DMS114 treated with DMSO at 0.1 percent for 48 hours (cell line): ENCODE data around the gene SMYD3.

Experiments used
- DNase-seq: peaks from one replicate; lab custom pipeline; 2025; ENCODE audit not compliant: unreplicated experiment; lab: John Stamatoyannopoulos, UW

The SMYD3 gene

DNA sequence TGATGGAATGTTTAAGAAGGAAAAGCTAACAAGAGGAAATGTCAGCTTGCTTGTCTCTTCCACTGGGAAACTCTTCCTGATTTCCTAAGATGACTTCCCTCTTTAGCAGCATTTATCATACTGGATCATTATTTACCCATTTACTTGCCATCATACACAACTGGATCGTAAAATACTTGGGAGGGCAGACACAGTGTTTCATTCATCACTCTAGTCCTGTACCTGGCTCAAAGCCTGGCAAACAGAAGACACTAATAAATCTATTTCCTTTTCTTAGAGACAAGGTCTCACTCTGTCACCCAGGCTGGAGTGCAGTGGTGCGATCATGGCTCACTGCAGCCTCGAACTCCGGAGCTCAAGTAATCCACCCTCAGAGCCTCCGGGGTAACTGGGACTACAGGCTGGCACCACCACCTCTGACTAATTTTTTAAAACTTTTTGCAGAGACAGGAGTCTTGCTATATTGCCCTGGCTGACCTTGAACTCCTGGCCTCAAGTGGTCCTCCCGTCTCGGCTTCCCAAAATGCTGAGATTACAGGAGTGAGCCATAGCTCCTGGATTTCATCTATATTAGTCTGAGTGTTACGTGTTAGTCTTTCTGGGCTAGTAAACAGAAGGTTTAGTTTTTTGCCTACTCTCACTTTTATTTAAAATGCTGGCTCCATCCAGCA is 574.6 kb downstream of the SMYD3 start:
- no peak for DNase-seq

DNA sequence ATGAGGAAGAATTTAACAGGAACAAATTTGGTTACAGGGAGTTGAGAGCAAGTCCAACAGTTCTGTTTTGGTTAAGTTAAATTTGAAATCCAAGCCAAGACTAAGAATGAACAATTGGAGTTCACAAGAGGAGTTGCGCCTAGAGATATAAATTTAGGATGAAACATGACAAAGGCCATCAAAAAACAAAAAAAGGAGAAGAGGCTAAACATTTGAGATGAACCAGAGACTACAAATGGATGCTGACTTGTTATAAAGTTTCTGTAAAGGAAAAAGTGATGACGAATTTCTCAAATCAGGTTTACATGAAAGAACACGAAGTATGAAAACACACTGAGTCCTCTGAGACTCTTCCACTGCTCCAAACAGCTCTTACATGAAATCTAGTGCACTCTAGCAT is 575.6 kb downstream of the SMYD3 start:
- no peak for DNase-seq

DNA sequence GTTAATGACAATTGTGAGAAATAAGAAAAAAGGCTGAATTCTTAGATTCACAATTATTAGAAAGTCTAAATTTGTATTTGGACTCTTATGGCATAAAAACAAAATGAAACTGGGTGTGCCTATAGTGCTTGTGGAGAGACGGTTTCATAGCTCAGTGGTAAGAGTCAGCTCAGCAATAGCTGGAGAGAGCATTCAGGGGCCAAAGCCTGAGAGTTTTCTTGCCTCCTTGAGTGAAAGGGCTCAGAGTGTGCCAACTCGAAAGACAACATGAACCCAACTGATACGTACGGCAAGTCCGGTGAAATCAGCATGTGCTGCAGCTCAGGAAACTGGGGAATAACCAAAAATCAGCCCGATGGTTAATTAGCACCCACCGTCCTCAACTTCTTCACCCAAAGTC is 577.9 kb downstream of the SMYD3 start:
- DNase-seq: no peak

DNA sequence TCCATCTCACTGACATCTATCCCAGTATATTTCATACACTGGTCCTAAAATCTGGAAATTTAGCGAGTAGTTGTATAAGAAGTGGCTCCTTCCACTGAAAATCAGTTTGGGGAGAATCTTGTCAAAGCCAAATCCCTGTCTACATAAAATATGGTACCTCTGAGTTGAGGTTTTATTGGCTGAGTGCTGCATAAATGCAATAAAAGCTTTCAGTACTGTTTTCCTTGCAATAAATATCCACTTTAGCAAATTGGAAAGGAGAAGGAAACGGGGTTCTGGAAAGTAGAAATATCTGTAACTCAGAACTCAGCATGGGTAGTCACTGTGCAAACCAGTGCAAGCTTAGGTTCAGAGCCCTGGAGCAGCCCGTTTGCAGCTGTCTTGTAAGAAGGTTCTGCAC is 580.2 kb downstream of the SMYD3 start:
- no peak for DNase-seq

DNA sequence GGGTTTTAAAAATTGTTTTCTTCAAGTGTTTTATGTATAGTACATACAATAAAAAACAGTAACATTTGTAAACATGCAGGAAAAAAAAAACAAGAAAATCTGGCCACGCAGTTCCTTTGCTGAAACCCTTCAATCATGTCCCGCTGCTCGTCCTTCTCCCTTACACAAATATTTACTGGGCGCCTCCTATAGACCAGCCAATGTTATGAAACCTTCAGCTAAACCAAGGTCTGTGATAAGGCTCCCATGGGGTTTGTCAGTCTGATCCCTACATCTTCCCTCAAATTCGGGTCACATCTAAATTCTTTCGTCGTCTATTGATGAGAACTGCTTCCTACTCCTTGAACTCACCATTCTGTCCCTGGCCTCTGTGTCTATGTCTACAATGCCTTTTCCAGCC is 583.9 kb downstream of the SMYD3 start:
- DNase-seq: no peak

DNA sequence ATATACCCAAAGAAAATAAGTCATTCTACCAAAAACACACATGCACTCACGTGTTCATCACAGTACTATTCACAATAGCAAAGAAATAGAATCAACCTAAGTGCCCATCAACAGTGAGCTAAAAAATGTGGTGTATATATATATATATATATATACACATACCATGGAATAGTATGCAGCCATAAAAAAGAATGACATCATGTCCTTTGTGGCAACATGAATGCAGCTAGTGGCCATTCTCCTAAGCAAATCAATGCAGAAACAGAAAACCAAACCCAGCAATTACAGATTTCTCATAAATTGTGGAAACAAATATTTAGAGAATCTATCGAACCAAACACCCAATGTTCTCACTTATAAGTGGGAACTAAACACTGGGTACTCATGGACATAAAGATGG is 585.7 kb downstream of the SMYD3 start:
- no peak for DNase-seq

DNA sequence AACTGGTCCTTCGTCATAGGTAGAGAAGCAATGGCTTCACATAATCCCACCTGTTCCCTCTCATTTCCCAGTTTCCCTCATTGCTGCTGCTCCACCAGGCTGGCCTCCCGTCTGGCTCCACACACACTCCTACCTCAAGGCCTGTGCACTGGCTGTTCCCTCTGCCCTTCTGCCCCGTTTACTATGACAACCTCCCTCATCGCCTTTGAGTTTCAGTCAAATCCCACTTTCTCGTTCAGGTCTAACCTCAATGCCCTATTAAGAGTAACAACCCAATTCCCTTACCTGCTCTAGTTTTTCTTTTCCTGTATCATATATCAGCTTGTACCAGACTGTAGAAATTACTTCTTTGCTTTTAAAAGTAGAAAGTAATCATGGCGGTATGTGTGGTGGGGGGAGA is 589.7 kb downstream of the SMYD3 start:
- no peak for DNase-seq

DNA sequence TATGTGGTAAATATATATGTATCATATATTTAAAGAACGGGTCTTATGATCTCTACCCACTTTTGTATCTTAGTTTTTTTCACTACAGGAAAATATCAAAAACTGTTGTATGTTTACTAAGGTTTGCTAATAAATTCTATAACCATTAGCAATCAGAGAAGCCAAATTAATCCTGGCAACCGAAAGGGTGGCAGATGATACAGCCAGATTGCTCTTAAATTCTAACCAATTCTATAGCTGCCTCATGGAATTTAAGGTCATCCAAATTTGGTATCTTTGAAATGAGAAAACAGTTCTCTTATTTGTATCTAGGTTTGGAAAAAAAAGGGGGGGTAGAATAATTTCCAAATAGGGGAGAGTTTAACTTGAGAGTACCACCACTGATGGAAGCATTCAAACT is 591.2 kb downstream of the SMYD3 start:
- DNase-seq: no peak

DNA sequence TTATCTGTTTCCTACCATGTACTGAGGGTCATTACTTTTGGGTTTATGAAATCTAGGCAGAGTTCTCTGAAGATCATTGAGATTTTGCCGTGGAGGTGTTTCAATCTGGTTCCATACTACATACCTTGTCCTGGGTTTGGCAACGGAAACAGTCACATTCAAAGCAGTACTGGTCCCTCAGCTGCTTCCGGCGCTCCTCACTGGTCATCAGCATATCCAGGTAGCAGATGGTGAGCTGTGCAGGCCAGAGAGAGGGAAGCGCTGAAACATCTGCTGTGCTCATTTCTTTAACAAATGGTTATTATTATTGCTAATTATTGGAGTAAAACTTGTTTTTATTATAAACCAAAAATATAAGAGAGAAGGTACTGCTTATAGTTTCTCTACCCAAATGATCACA is 591.7 kb downstream of the SMYD3 start:
- no peak for DNase-seq

DNA sequence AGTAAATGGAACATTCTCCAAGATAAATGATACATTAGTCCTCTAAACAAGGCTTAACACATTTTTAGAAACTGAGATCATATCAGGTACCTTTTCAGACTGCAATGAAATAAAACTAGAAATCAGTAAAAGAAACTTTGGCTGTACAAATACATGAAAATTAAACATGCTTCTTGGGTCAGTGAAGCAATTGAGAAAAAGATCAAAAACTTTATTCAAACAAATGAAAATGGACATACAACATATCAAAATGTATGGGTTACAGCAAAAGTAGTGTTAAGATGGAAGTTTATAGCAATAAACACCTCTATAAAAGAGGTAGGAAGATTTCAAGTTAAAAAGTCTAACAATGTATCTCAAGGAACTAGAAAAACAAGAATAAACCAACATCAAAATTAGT is 598.5 kb downstream of the SMYD3 start:
- DNase-seq: no peak

DNA sequence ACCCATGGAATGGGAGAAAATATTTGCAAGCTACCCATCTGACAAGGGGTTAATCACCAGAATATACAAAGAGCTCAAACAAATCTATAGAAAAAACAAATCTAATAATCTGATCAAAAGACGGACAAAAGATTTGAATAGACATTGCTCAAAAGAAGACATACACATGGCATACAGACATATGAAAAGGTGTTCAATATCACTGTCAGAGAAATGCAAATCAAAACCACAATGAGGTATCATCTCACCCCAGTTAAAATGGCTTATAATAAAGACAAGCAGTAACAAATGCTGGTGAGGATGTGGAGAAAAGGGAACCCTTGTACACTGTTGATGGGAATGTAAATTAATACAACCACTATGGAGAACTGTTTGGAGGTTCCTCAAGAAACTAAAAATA is 600.9 kb downstream of the SMYD3 start:
- no peak for DNase-seq

DNA sequence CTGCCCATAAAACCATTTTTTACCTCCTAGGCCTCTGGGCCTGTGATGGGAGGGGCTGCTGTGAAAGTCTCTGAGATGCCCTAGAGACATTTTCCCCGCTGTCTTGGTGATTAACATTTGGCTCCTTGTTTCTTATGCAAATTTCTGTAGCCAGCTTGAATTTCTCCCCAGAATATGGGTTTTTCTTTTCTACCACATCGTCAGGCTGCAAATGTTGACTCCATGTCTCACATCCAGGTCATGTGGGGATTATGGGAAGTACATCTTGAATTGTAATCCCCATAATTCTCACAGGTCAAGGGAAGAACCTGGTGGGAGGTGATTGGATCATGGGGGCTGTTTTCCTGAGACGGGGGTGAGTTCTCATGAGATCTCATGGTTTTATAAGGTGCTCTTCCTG is 603.2 kb downstream of the SMYD3 start:
- no peak for DNase-seq

DNA sequence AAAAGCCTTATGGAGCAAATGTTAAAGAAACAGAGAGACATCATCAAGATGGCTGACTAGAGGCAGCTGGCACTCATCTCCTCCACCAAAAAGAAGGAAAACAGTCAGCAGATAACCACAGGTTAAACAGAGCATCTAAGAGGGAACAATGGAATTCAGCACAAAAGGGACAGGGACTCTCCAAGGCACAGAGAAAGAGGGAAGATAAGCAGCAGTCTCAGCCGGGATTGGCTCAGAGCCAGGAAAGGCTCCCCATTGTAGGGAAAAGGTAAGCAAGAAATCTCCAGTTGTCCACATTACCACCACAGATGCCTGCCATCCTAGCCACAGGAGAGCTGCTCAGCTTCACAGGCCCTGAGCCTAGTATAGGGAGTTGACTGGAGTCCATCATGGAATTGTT is 605.5 kb downstream of the SMYD3 start:
- no peak for DNase-seq

DNA sequence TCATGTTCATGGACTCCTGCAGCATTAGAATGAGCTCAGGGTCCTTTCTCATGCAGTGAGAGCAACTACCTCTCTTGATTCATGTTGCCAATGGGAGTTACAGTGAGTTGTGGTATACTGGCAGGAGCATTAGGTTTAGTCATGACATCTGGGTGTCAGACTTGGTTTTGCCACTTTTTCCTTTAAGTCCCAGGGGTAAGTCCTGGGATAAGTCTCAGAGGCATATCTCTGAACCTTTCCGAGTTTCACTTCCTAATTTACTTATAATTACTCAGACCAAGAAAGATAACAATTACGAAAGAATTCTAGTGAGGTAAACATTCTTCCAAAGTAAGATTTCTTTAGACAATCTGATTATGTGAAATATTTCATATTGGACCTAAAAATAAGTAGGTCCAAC is 606.0 kb downstream of the SMYD3 start:
- no peak for DNase-seq

DNA sequence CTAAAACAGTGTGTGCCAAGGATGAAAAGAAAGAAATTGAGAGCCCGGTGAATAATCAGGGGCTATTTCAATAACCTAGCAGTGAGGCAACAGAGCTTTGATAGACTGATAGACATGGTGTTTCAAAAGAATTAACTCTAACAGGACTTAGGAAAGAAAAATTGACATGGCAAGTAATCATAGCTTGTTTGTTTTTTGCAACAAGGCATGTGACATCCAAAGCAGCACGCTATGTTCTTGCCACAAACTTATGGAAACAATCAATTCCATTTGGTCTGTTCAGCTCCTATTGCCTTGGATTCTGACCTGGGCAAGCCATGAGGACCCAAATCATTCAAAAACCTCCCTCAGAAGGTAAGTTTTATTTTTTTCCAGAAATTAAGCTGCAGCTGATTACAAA is 608.5 kb downstream of the SMYD3 start:
- no peak for DNase-seq

DNA sequence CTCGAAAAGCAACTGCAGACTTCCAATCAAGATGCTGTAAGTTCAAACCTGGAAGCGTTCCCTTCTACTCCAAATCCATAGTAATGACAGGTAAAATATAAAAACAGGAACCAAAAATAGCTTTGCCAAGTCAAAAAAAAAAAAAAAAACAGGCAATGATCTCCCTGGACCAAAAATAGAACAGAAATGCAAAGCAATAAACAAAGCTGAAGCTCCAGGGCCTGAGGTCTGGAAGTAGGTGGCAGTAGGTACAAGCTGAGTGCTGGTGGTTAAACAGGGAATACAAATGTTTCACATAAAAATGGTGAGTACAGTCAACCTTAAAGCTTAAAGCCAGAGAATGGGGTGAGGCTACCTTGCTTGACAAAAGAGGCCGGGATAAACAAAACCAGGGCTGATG is 610.8 kb downstream of the SMYD3 start:
- no peak for DNase-seq

DNA sequence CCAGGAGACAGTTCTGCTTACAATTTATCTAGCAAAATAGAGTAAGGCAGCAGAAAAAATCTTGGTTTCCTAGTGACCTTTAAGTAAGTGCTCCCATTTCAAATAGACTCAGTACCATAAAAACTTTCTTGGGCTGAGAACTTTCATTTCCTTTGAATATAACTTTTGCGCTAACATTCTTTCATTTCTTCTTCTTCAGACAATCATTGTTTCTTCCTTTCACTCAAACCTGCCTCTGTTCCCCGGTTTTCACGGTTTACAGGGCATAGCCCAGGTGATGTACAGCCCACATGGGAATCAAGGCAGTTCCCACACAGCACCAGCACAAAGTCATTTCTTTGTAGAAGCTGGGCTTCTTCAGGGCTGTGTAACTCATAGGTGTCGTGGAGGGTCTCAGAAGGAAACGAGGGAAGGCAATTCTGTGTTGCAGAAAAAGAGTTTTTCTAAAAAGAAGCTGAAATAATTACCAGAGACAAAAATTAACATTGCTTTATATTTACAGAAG is 611.6 kb downstream of the SMYD3 start:
- no peak for DNase-seq

DNA sequence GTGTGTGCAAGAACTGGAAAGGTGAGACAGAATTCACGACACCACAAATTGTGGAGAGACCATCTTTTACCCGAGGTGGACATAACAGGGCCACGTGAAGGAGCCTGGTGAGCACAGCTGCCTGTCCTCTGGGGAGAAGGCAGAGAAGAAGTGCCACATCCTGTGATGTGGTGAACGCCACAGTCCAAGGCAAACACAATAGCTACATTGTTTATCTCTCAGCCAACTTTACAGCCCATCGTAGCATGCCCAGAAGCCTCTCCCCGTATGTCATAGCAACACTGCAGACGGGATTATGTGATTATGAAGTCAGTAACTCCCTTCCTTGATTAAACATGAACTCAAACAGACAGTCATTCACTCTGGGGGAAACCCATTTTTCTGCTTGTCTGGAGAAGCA is 612.2 kb downstream of the SMYD3 start:
- DNase-seq: no peak

DNA sequence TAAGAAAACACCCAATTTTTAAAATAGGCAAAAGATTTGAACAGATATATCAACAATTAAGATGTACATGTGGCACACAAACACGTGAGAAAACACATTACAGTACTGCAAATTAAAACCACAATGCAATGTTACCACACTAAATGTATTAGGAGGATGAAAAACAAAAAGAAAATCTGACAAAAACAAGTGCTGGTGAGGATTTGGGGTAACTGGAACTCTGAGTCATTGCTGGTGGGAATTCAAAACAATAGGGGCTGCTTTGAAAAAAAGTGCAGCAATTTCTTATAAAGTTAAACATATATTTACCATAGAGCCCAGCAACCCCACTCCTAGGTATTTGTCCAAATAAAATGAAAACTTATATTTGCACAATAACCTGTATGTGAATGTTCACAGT is 614.1 kb downstream of the SMYD3 start:
- no peak for DNase-seq

DNA sequence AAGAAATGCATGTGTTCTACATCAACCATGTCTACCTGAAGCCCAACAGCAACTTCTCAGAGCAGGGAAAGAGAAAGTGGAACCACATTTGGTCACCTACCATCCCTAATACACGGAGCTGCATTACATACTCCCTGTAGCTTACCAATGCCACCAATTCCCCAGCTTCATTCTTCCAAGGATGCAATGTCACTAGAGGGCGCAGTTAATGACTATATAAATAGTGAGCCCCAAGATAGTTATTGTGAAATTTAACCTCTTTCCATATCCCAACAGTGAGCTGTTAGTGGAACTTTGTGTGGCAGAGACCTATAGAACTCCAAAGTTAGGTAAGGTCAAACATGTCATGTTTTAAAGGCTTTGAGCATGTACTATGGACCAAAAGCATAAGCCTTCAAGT is 618.3 kb downstream of the SMYD3 start:
- no peak for DNase-seq

DNA sequence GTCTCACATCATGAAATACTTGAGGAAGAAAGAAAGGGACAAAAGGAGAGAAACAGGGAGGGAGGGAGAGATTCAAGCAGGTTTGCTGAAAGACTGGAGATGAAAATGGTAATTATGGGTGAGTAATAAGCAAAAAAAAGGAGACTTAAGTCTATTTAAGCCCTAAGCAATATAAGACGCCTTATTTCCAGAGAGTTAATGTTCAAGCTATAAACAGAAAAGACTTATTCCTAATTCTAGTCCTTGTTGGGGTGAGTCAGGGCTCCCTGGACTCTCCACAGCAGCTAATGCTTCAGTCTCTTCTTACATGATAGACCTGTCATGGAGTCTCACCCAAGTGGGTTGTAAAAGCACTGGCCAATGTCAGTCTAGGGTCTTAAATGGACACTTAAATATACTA is 619.2 kb downstream of the SMYD3 start:
- no peak for DNase-seq

DNA sequence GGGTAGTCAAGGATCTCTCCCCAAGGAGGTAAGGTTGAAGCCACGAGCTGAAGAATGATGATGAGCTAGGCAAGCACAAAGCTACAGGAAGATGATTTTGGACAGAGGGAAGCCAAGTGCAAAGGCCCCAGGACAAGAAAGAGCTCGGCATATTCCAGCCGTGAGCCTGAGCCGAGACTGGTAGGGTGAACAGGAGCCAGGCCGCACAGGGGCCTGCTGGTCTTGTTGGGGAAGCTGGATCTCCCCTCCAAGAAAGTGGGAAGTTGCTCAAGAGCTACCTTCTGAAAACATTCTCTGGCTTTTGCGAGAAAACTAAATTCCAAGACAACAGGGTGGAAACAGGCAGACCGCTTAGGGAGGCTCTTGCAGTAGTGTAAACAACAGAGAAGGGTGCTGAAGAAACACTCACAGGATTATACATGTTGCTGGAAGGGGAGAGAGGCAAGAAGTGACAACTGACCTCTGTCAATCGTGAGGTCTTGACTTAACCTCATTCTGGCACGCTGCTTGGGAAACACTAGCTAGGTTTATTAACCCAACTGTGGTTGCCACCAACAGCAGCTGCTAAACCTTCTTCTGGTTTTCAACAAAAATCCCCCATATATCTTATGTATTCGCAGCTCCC is 625.2 kb downstream of the SMYD3 start:
- no peak for DNase-seq

DNA sequence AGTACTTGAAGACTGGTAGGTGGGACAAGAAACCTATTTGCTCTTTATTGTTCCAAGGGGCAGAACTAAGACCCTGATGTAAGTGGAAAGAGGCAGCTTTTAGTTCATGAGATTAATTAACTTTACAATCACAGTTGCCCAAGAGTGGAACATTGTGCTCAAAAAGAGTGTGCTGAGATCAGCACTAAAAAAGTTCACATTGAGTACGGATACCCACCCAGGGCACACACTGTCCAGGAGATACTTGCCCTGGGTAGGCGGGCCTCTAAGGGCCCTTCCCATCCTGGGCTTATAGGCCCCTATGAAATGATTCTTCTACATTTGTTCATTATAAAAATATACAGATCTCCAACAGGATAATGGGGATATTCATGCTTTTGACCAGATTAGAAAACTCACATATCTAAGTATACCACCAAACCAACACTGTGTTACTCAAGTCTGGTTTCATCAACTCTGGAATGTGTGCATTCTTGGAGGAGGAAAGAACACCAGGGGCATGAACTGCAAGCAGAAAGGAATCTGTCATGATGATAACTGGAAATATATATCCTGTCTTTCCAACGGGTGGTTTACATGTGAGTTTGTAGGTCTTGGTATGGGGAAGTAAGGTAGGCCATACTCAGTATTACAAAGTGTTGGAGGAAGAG is 626.2 kb downstream of the SMYD3 start:
- no peak for DNase-seq
